NCI-H1092 (cell line): Measurements from ENCODE around the gene EXOC1.
A peak's percentile ranks its signal among the peaks of the same experiment; 100 is the strongest.
"Not testable (repeated sequence)": the region's sequence is repeated elsewhere in the genome, so short reads cannot be mapped to it uniquely, and the experiment has no call there.

Experiments used
- DNase-seq: peaks from one replicate; lab custom pipeline; 2025; lab: John Stamatoyannopoulos, UW

EXOC1 gene

DNA sequence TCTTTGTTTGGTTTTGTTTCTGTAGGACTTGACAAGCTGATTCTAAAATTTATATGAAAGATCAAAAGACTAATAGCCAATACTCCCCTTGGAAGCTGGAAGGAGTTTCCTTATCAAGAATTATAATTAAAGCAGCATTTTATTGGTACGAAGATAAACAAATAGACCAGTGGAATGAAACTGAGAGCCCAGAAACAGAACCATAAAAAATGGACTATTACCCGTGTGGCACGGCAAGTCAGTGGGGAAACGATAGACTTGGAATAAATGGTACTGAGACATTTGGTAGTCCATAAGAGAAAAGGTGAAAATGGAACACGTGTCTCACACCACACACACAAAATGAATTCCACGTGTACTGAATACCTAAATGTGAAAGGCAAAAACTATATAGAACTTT is 52.9 kb downstream of the EXOC1 start:
- DNase-seq: no peak

GRCh38 chr4:55906989-55907388 is 53.5 kb downstream of the EXOC1 start:
- no peak for DNase-seq

- DNase-seq: no peak
Measured at GRCh38 chr4:55907469-55907868, 54.0 kb downstream of the EXOC1 start.

- no peak for DNase-seq
Measured at GRCh38 chr4:55910140-55910539, 56.7 kb downstream of the EXOC1 start.

DNA sequence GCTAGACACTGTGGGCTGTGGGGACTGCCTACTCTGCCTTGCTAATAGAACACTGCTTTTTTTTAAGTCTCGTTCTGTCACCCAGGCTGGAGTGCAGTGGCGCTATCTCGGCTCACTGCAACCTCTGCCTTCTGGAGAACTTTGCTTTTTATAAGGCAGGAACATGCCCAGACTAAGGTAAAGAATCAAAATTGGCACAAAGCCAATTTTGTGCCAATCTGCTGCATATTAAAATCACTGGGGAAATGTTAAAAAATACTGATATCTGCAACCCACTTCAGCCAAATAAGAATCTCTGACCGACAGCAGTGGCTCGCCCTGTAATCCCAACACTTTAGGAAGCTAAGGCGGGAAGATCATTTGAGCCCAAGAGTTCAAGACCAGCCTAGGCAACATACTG is 58.8 kb downstream of the EXOC1 start:
- DNase-seq: no peak

DNA sequence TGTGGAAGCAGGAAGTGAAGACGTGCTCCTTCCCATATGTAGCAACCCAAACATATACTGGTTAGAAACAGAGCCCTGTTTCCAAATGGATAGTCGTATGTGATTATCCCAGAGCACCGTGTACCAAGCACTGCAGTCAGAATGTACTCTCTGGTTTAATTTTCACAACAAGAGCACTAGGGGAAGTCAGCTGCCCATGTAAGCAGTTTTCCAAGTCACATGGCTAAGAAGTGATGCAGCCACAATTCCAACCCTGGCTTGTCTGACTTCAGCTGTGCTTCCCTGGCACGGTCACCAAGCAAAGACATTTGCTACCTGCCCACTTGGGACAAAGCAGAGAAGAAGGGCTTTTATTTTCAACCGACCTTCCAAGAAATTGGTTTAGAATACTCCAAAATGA is 67.1 kb downstream of the EXOC1 start:
- DNase-seq: no peak

DNA sequence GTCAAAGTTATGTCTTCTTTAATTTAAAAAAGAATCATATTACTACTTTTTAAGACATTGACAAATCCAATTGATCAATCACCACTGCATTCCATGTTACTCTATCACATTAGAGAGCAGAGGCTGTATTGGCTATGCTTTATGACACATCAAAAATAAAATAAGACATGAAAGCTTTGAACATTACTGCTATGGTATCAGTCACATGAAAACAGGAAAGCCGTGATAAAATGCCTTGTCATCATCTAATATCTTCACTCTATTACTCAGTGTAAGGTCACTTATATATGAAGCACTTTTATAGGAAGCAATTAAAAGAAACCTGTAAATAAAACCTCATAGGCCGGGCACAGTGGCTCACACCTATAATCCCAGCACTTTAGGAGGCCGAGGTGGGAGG is 67.6 kb downstream of the EXOC1 start:
- DNase-seq: no peak

DNA sequence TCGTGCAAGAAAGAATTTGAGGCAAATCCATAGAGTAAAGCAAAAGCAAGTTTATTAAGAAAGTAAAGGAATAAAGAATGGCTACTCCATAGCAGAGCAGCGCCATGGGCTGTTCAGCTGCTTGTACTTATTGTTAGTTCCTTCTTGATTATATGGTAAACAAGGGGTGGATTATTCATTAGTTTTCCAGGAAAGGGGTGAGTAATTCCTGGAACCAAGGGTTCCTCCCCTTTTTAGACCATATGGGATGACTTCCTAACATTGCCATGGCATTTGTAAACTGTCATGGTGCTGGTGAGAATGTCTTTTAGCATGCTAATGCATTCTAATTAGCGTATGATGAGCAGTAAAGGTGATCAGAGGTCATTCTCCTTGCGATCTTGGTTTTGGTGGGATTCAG is 71.8 kb downstream of the EXOC1 start:
- DNase-seq: no peak

DNA sequence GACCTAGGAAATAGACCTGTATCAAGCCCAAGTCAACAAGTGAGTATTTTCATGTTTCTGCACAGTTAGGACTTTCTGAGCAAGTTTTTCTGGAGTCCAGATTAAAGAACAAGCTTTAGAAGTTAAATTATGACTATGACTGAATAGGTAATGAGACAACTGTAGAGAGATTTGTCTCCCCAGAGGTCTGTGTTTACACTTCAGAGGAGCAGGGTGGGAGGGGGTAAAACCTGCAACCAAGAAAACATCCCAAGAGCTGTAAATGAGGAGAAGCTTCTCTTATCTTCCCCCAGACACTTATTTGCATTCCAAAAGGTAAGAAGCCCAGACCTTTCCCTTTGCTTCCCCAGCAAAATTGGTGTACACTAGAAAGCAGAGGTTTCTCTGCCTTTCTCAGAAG is 73.2 kb downstream of the EXOC1 start:
- no peak for DNase-seq

DNA sequence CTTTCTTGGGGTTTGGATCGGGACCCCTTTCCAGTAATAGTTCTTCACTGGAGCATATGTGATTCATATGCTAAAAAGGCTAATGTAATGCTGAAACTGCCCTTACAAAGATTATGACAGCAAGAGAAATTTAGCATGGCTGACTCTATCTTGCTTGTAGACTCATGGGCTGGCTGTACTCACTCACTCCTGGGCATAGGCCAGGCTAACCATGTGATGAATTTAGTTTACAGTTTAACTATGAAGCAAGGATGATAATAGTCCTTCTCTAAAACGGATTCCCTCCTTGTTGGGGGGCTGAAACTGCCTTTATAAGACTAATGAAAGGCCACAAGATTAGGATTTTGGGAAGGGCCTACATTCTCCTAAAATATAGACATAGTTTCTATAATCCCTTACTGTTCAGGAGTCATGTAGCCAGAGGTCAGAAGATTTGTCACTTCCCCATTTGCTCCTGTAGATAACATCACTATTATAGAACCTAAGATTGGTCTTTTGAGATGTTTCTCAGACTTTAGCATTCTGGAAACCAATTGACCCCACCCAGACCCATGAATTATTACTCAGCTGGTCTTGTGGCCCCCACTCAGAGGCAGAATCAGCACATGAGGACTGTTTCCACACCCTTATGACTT is 74.5 kb downstream of the EXOC1 start:
- no peak for DNase-seq

GRCh38 chr4:55928846-55929245 is 75.4 kb downstream of the EXOC1 start:
- no peak for DNase-seq

DNA sequence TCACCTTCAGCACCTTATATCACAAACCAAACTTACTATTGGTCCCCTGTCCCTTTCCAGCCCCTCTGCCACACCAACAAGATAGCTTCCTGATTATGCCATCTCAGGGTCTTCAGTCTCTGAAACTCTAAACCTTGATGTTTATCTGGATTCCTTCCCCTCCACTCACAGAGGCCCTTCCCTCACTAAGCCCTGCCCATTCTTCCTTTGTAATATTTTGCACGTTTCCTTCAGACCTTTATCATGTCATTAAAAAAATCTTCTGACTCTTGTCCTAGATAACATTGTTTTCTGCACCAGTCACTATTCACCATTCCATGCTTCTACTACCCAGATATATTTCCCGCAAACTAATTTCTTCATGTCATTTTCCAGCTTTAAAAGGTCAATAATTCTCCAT is 77.6 kb downstream of the EXOC1 start:
- no peak for DNase-seq

- no peak for DNase-seq
Measured at GRCh38 chr4:55931833-55932232, 78.4 kb downstream of the EXOC1 start.

DNA sequence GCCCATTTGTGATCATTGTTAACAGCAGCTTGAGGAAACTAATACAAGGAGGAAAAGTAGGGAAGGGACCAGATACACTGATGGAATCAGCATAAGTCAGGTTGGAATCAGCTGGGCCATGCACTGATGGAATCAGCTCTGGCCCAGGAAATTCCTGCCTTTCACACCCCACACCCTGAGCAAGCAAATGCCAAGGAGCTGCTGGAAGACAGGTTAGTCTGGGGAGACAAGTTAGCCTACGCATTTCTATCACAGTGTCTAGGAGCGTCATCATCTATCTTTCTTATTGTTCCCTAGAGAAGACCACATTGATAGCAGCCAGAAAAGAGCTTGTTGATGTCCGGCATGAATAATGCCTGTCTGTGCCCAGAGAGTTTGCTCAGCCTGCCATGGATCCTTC is 79.1 kb downstream of the EXOC1 start:
- no peak for DNase-seq

GRCh38 chr4:55933611-55934010 is 80.2 kb downstream of the EXOC1 start:
- DNase-seq: no peak

GRCh38 chr4:55935907-55936306 is 82.5 kb downstream of the EXOC1 start:
- DNase-seq: not testable (repeated sequence)

GRCh38 chr4:55938481-55938880 is 85.0 kb downstream of the EXOC1 start:
- no peak for DNase-seq

GRCh38 chr4:55939421-55939820 is 86.0 kb downstream of the EXOC1 start:
- DNase-seq: no peak

DNA sequence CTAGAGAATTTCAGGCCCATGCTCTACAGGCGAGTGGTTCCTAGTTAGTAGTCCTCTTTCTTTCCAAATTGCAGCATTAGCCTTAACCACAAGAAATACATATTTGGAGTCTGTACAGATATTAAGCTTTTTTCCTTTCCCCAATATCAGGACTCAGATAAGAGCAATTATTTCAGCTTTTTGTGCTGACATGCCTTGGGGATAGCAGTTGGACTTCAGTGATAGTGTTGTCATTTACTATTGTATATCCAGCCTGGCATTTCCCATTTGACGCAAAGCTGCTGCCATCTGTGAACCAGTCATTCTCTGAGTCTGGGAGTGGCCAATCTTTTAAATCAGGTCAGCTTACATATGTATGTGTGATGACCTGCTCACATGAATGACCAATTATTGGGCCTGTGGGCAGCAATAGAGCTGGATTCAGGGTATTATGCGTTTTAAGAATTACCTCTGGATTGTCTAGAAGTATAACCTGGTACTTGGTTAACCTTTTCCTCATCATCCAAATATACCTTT is 88.5 kb downstream of the EXOC1 start:
- DNase-seq: no peak

- DNase-seq: no peak
Measured at GRCh38 chr4:55947254-55947882, 93.9 kb downstream of the EXOC1 start.

DNA sequence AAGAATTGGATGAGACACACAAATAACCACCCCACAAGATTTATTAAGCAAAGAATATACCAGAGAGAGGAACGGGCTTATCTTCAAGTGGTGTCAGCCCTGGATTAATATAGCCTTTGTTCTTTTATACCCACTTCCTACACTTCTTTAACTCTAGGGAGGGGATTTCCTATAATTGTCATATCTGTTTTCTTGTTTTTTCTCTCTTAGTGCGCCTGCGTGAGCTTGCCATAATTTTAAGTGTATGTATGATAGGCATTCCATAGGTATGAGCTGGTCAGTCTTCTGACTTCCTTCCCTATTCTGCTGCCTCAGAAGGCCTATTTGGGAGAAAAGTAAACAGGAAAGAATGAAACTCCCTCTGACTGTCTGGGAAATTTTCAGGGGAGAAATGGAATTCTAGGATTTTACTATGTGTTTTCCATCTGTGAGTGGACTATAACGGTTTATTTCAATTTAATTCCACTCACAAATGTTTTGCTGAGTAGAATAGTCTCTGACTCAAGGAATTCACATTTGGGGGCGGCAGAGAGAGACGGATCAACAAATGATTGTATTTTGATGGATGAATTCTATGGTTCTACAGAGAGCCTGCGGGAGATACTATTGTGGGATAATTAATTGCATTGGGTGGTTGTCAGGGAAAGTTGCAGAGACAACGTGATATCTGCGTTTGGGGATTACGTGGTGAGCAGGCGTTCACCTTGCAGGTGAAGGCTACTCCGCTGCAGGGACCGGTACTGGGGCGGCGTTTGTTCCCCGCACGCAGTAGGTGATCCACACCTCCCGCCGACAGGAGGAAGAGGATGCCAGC is 94.7 kb downstream of the EXOC1 start:
- DNase-seq: no peak

GRCh38 chr4:55948726-55949481 is 95.5 kb downstream of the EXOC1 start, which contains the start of gene CEP135:
Gene CEP135, plus strand, starts transcription at chr4:55948945. Its CDS starts 3,186 bp downstream, at chr4:55952131.
- peak; percentile 90 for DNase-seq
